Lung (tissue), 12 donors: ENCODE data around the gene C5orf58. TPM values are rescaled to one million over a fixed set of nuclear protein-coding genes. Genes with fewer than 3 reads are reported as not detected.
"Not testable (repeated sequence)": the region's sequence is repeated elsewhere in the genome, so short reads cannot be mapped to it uniquely, and the experiment has no call there.

Experiments
- ATAC-seq: fragments of 200-7000 bp; cut with Tn5 transposase; one replicate; pipeline ENCODE4 v1.9.1; 2020; ENCODE audit warnings: moderate number of reproducible peaks; ENCODE audit not compliant: insufficient read depth, low FRiP score
- DNase-seq, 3 donors: peaks; one replicate each; pipeline ENCODE4 v3.0.0-alpha.2; 2013 to 2017
- H3K27ac ChIP-seq, 2 donors: one replicate each; pipeline ENCODE4 v1.5.1; 2013; ENCODE audit warnings: mild to moderate bottlenecking in 2 of 2, moderate library complexity in 2 of 2, control low read depth in 1 of 2, inconsistent platforms in 1 of 2, low read depth in 1 of 2, low read length in 1 of 2
- H3K27me3 ChIP-seq, 3 donors: one replicate each; pipeline ENCODE4 v1.5.1; 2013; ENCODE audit warnings: low read length in 2 of 3; ENCODE audit not compliant: control insufficient read depth in 3 of 3, insufficient read depth in 3 of 3
- H3K36me3 ChIP-seq, 4 donors: one replicate each; pipeline ENCODE4 v1.5.1; 2013; ENCODE audit warnings: low read length in 4 of 4, mild to moderate bottlenecking in 1 of 4, moderate library complexity in 1 of 4; ENCODE audit not compliant: control insufficient read depth in 4 of 4, insufficient read depth in 4 of 4
- H3K4me1 ChIP-seq, 5 donors: one replicate each; pipeline ENCODE4 v1.5.1; 2013; ENCODE audit warnings: low read length in 5 of 5, mild to moderate bottlenecking in 2 of 5, moderate library complexity in 1 of 5; ENCODE audit not compliant: control insufficient read depth in 5 of 5, insufficient read depth in 5 of 5
- H3K4me3 ChIP-seq: one replicate; pipeline ENCODE4 v1.5.1; 2013; ENCODE audit warnings: mild to moderate bottlenecking, control low read depth, moderate library complexity
- H3K9ac ChIP-seq, 2 donors: one replicate each; pipeline ENCODE4 v1.5.1; 2013; ENCODE audit warnings: low read length in 2 of 2, control low read depth in 1 of 2; ENCODE audit not compliant: insufficient read depth in 1 of 2
- H3K9me3 ChIP-seq, 4 donors: one replicate each; pipeline ENCODE4 v1.5.1; 2013; ENCODE audit warnings: low read length in 3 of 4, mild to moderate bottlenecking in 1 of 4, moderate library complexity in 1 of 4; ENCODE audit not compliant: control insufficient read depth in 4 of 4, insufficient read depth in 3 of 4
- CTCF ChIP-seq: IDR thresholded peaks from 2 replicates; pipeline ENCODE4 v1.5.1; 2012; ENCODE audit warnings: mild to moderate bottlenecking; ENCODE audit errors: control extremely low read depth, extremely low read depth
- WGBS, 2 donors: extraction: QIAGEN DNeasy Blood & Tissue Kit; methylation state at CpG; one replicate each; pipeline ENCODE4 v1.1.7; 2013; 5-methylcytosine and 5-hydroxymethylcytosine counted together
- polyA plus RNA-seq, 2 donors: library from polyadenylated mRNA; stranded (reverse); fragments of 200-250 nt; gene quantifications; one replicate each; pipeline ENCODE4 v1.2.1, GENCODE V29; 2013
- total RNA-seq, 2 donors: library from RNA; depleted of rRNA in 1 of 2; stranded (reverse); fragments of >200 nt in 1 of 2; gene quantifications; one replicate each; pipeline ENCODE4 v1.2.1, GENCODE V29; 2014 to 2021
- donor health status: control.
- donor health status: control.
- donor health status: Bipolar disorder and iron deficiency.
- donor health status: healthy.
- donor health status: DM: yes; HTN: yes; CAD: no.

The C5orf58 gene
- total and polyA plus RNA-seq, 4 donors, result 0.05 TPM; not detected in 3

GRCh38 chr5:170248172-170248930 lies 15.6 kb downstream of the C5orf58 start:
- no peaks in the 10 kb centered on the region for H3K9me3 ChIP-seq
- H3K36me3 ChIP-seq, result peaks cover 0 to 8% (median 0%) of the 10 kb centered on the region in 4 donors
- no peak for DNase-seq
- no peak for TF ChIP-seq CTCF
- H3K4me3 ChIP-seq, result no peak overlapping the region
- no peak overlapping the region for H3K9ac ChIP-seq
- no peak overlapping the region for H3K27ac ChIP-seq
- H3K27me3 ChIP-seq, result peaks cover 0 to 10% (median 7%) of the 10 kb centered on the region in 3 donors
- H3K4me1 ChIP-seq, result peaks cover 0 to 31% (median 0%) of the 10 kb centered on the region in 5 donors
- WGBS, 2 donors, result 77 to 91% methylated on average over 6 of the region's 6 CpGs
- ATAC-seq, result no peak

- not testable (repeated sequence) for H3K36me3 ChIP-seq, H3K27me3 ChIP-seq, ATAC-seq, H3K9ac ChIP-seq, H3K4me3 ChIP-seq, H3K9me3 ChIP-seq, DNase-seq, H3K27ac ChIP-seq
- WGBS, 2 donors, result 96 to 98% methylated on average over 4 of the region's 4 CpGs
- H3K4me1 ChIP-seq, result peaks cover 0 to 31% (median 0%) of the 10 kb centered on the region in 5 donors
Observed at GRCh38 chr5:170248931-170249227, 16.1 kb downstream of the C5orf58 start.

GRCh38 chr5:170249355-170249754 lies 16.6 kb downstream of the C5orf58 start:
- Histone ChIP-seq H3K27me3 (peaks cover 0 to 10% (median 7%) of the 10 kb centered on the region in 3 donors), H3K4me1 (peaks cover 0 to 31% (median 0%) of the 10 kb centered on the region in 5 donors), H3K9ac (no peak overlapping the region), H3K27ac (no peak overlapping the region), H3K36me3 (peaks cover 0 to 12% (median 0%) of the 10 kb centered on the region in 4 donors), H3K4me3 (no peak overlapping the region), H3K9me3 (no peaks in the 10 kb centered on the region)
- ATAC-seq, result no peak
- 79 to 82% methylated on average over 4 of the region's 4 CpGs for WGBS, 2 donors
- TF ChIP-seq CTCF, result no peak
- DNase-seq, result no peak

GRCh38 chr5:170250810-170251317 lies 18.1 kb downstream of the C5orf58 start:
- no peak overlapping the region for H3K4me3 ChIP-seq
- TF ChIP-seq CTCF, result no peak
- DNase-seq (no peak), ATAC-seq (no peak)
- no peaks in the 10 kb centered on the region for H3K9me3 ChIP-seq
- no peak overlapping the region for H3K27ac ChIP-seq
- H3K9ac ChIP-seq, result no peak overlapping the region
- H3K4me1 ChIP-seq, result peaks cover 0 to 31% (median 0%) of the 10 kb centered on the region in 5 donors
- peaks cover 0 to 10% (median 7%) of the 10 kb centered on the region in 3 donors for H3K27me3 ChIP-seq
- H3K36me3 ChIP-seq, result peaks cover 0 to 22% (median 0%) of the 10 kb centered on the region in 4 donors
- WGBS, 2 donors, result 67 to 84% methylated on average over 3 of the region's 3 CpGs
